ENCODE measurements around the gene ZNF597.
A peak's percentile ranks its signal among the peaks of the same experiment; 100 is the strongest.

Gene ZNF597

GRCh38 chr16:3454631-3455147 lies 11.4 kb upstream of the ZNF597 start:
- no peak for DNase-seq (ENCODE audit: low spot score)

GRCh38 chr16:3454093-3454492 lies 10.8 kb upstream of the ZNF597 start:
- DNase-seq (ENCODE audit: low spot score): no peak

GRCh38 chr16:3444032-3444388 lies 706 bp upstream of the ZNF597 start:
- no peak for DNase-seq (ENCODE audit: low spot score)

- DNase-seq (ENCODE audit: low spot score): no peak
Observed at GRCh38 chr16:3439637-3440036, 3.7 kb downstream of the ZNF597 start.

- no peak for DNase-seq (ENCODE audit: low spot score)
Observed at GRCh38 chr16:3434373-3434772, 8.9 kb downstream of the ZNF597 start.

- no peak for DNase-seq (ENCODE audit: low spot score)
Observed at GRCh38 chr16:3431779-3432219, 11.5 kb downstream of the ZNF597 start.

GRCh38 chr16:3413730-3414379 lies 29.4 kb downstream of the ZNF597 start:
- no peak for DNase-seq (ENCODE audit: low spot score)

- DNase-seq (ENCODE audit: low spot score): no peak
Observed at GRCh38 chr16:3408561-3409197, 34.6 kb downstream of the ZNF597 start.

GRCh38 chr16:3401719-3402397 lies 41.4 kb downstream of the ZNF597 start:
- DNase-seq (ENCODE audit: low spot score): no peak

- peak; percentile 100 for DNase-seq (ENCODE audit: low spot score)
Observed at GRCh38 chr16:3400779-3401688, 42.3 kb downstream of the ZNF597 start, which contains the start of the genes ZNF174 and ZSCAN32. Gene ZNF174, plus strand, starts transcription at chr16:3401215. Its CDS starts 790 bp downstream, at chr16:3402005. Gene ZSCAN32, minus strand, starts transcription at chr16:3401004. Its CDS starts 3,447 bp downstream, at chr16:3397557.

- DNase-seq (ENCODE audit: low spot score): no peak
Observed at GRCh38 chr16:3400446-3400778, 42.9 kb downstream of the ZNF597 start.

- DNase-seq (ENCODE audit: low spot score): no peak
Observed at GRCh38 chr16:3389663-3390338, 53.5 kb downstream of the ZNF597 start.

- no peak for DNase-seq (ENCODE audit: low spot score)
Observed at GRCh38 chr16:3388325-3388724, 55.0 kb downstream of the ZNF597 start.

- no peak for DNase-seq (ENCODE audit: low spot score)
Observed at GRCh38 chr16:3383045-3383448, 60.3 kb downstream of the ZNF597 start.
